ENCODE measurements around the gene TAL2.

- TF ChIP-seq, protein P1, sequence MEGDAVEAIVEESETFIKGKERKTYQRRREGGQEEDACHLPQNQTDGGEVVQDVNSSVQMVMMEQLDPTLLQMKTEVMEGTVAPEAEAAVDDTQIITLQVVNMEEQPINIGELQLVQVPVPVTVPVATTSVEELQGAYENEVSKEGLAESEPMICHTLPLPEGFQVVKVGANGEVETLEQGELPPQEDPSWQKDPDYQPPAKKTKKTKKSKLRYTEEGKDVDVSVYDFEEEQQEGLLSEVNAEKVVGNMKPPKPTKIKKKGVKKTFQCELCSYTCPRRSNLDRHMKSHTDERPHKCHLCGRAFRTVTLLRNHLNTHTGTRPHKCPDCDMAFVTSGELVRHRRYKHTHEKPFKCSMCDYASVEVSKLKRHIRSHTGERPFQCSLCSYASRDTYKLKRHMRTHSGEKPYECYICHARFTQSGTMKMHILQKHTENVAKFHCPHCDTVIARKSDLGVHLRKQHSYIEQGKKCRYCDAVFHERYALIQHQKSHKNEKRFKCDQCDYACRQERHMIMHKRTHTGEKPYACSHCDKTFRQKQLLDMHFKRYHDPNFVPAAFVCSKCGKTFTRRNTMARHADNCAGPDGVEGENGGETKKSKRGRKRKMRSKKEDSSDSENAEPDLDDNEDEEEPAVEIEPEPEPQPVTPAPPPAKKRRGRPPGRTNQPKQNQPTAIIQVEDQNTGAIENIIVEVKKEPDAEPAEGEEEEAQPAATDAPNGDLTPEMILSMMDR (IDR thresholded peaks at IDR 0.05; ENCODE audit: borderline replicate concordance, extremely low read depth, low read length, poor library complexity, severe bottlenecking) = no peak
- TF ChIP-seq EZH2 (IDR thresholded peaks at IDR 0.05; ENCODE audit: borderline replicate concordance, low read depth, low read length, severe bottlenecking) = no peak
Observed at GRCh38 chr9:105694190-105694847, 32.1 kb downstream of the TAL2 start, which contains the start of gene TMEM38B.
